ENCODE measurements around the gene ZNF678.
"Not testable (repeated sequence)": the region's sequence is repeated elsewhere in the genome, so short reads cannot be mapped to it uniquely, and the experiment has no call there.

The ZNF678 gene

GRCh38 chr1:227697321-227697864 is 134.0 kb downstream of the ZNF678 start:
- Mint-ChIP-seq H3K9me3 (ENCODE audit: low read depth) (peaks cover 29% of the 10 kb centered on the region), H3K4me1 (ENCODE audit: low read depth) (no peaks in the 10 kb centered on the region), H3K27ac (no peak overlapping the region), H3K4me3 (no peak overlapping the region), H3K27me3 (peaks cover 1% of the 10 kb centered on the region), H3K36me3 (peaks cover 35% of the 10 kb centered on the region)

GRCh38 chr1:227701631-227702030 is 138.3 kb downstream of the ZNF678 start:
- peaks cover 28% of the 10 kb centered on the region for H3K36me3 Mint-ChIP-seq
- not testable (repeated sequence) for H3K27ac Mint-ChIP-seq; H3K4me1 Mint-ChIP-seq (ENCODE audit: low read depth); H3K4me3 Mint-ChIP-seq; H3K27me3 Mint-ChIP-seq
- H3K9me3 Mint-ChIP-seq (ENCODE audit: low read depth): peaks cover 29% of the 10 kb centered on the region

- Mint-ChIP-seq H3K4me1 (ENCODE audit: low read depth) (peaks cover 7% of the 10 kb centered on the region), H3K9me3 (ENCODE audit: low read depth) (peaks cover 13% of the 10 kb centered on the region), H3K4me3 (no peak overlapping the region), H3K36me3 (peaks cover 16% of the 10 kb centered on the region), H3K27ac (no peak overlapping the region), H3K27me3 (no peaks in the 10 kb centered on the region)
These were observed 144.5 kb downstream of the ZNF678 start for GRCh38 chr1:227707846-227708245.

- Mint-ChIP-seq H3K4me1 (ENCODE audit: low read depth) (peaks cover 7% of the 10 kb centered on the region), H3K27me3 (no peaks in the 10 kb centered on the region), H3K36me3 (peaks cover 19% of the 10 kb centered on the region), H3K9me3 (ENCODE audit: low read depth) (peaks cover 18% of the 10 kb centered on the region), H3K27ac (no peak overlapping the region), H3K4me3 (no peak overlapping the region)
These were observed 146.1 kb downstream of the ZNF678 start for GRCh38 chr1:227709451-227709850.

- not testable (repeated sequence) for H3K4me3 Mint-ChIP-seq; H3K4me1 Mint-ChIP-seq (ENCODE audit: low read depth); H3K27me3 Mint-ChIP-seq; H3K27ac Mint-ChIP-seq
- Mint-ChIP-seq H3K9me3 (ENCODE audit: low read depth) (peaks cover 24% of the 10 kb centered on the region), H3K36me3 (peaks cover 25% of the 10 kb centered on the region)
These were observed 147.1 kb downstream of the ZNF678 start for GRCh38 chr1:227710474-227710873.

GRCh38 chr1:227712648-227713047 is 149.3 kb downstream of the ZNF678 start:
- Mint-ChIP-seq H3K27me3 (no peaks in the 10 kb centered on the region), H3K9me3 (ENCODE audit: low read depth) (peaks cover 33% of the 10 kb centered on the region), H3K4me3 (no peak overlapping the region), H3K36me3 (peaks cover 30% of the 10 kb centered on the region), H3K4me1 (ENCODE audit: low read depth) (peaks cover 5% of the 10 kb centered on the region), H3K27ac (no peak overlapping the region)

- no peak overlapping the region for H3K27ac Mint-ChIP-seq
- peaks cover 37% of the 10 kb centered on the region for H3K36me3 Mint-ChIP-seq
- no peak overlapping the region for H3K4me3 Mint-ChIP-seq
- peaks cover 2% of the 10 kb centered on the region for H3K27me3 Mint-ChIP-seq
- peaks cover 58% of the 10 kb centered on the region for H3K9me3 Mint-ChIP-seq (ENCODE audit: low read depth)
- H3K4me1 Mint-ChIP-seq (ENCODE audit: low read depth): no peaks in the 10 kb centered on the region
These were observed 155.6 kb downstream of the ZNF678 start for GRCh38 chr1:227718932-227719331.

- peaks cover 2% of the 10 kb centered on the region for H3K27me3 Mint-ChIP-seq
- peaks cover 21% of the 10 kb centered on the region for H3K36me3 Mint-ChIP-seq
- peaks cover 4% of the 10 kb centered on the region for H3K4me1 Mint-ChIP-seq (ENCODE audit: low read depth)
- no peak overlapping the region for H3K27ac Mint-ChIP-seq
- H3K9me3 Mint-ChIP-seq (ENCODE audit: low read depth): peaks cover 35% of the 10 kb centered on the region
- no peak overlapping the region for H3K4me3 Mint-ChIP-seq
These were observed 160.1 kb downstream of the ZNF678 start for GRCh38 chr1:227723474-227723873.

- Mint-ChIP-seq H3K4me3 (no peak overlapping the region), H3K27ac (no peak overlapping the region), H3K4me1 (ENCODE audit: low read depth) (peaks cover 13% of the 10 kb centered on the region), H3K27me3 (no peaks in the 10 kb centered on the region), H3K9me3 (ENCODE audit: low read depth) (peaks cover 25% of the 10 kb centered on the region), H3K36me3 (peaks cover 15% of the 10 kb centered on the region)
These were observed 161.7 kb downstream of the ZNF678 start for GRCh38 chr1:227725046-227725445.

- no peaks in the 10 kb centered on the region for H3K27me3 Mint-ChIP-seq
- peaks cover 15% of the 10 kb centered on the region for H3K9me3 Mint-ChIP-seq (ENCODE audit: low read depth)
- H3K27ac Mint-ChIP-seq: no peak overlapping the region
- no peak overlapping the region for H3K4me3 Mint-ChIP-seq
- H3K4me1 Mint-ChIP-seq (ENCODE audit: low read depth): peaks cover 16% of the 10 kb centered on the region
- H3K36me3 Mint-ChIP-seq: peaks cover 10% of the 10 kb centered on the region
These were observed 163.0 kb downstream of the ZNF678 start for GRCh38 chr1:227726318-227726717.

All from activated naive CD8-positive, alpha-beta T cell (primary cell).